Panc1 (cell line): Measurements from ENCODE around the gene DBR1. TPM values are rescaled to one million over a fixed set of nuclear protein-coding genes. Genes with fewer than 3 reads are reported as not detected.

Experiments used
- ATAC-seq: fragments of 200-7000 bp; cut with Tn5 transposase; 2 replicates; pipeline ENCODE4 v1.9.1; 2020; ENCODE audit warnings: mild to moderate bottlenecking, moderate library complexity
- BruUV-seq: library from RNA; stranded (reverse); fragments of 400-500 nt; replicated peaks from 2 replicates; lab custom pipeline; 2021; lab: Mats Ljungman, UMichigan
- CTCF ChIA-PET: fragments of 300-600 bp; sonication (Branson Sonifier 250); formaldehyde crosslinking; loops from one replicate; lab custom pipeline; 2022; ENCODE audit warnings: antibody characterized with exemption; lab: Charles Lee
- POLR2A ChIA-PET: fragments of 300-600 bp; sonication (Branson Sonifier 250); formaldehyde crosslinking; loops from one replicate; lab custom pipeline; 2022; ENCODE audit warnings: antibody characterized with exemption; lab: Charles Lee
- DNase-seq: peaks from one replicate; pipeline ENCODE4 v3.0.0-alpha.2; 2010; ENCODE audit warnings: low read depth, low spot score
- H3K27ac ChIP-seq: 2 replicates; pipeline ENCODE4 v1.5.1; 2011; ENCODE audit warnings: mild to moderate bottlenecking, low read length, inconsistent platforms
- H3K27me3 ChIP-seq: fragments of 200-500 bp; sonication (Bioruptor generic); 2 replicates; pipeline ENCODE4 v1.6.0; 2014; ENCODE audit warnings: low read length, inconsistent platforms; ENCODE audit not compliant: control insufficient read depth, insufficient read depth
- H3K36me3 ChIP-seq: fragments of 200-500 bp; sonication (Bioruptor generic); 2 replicates; pipeline ENCODE4 v1.5.1; 2014; ENCODE audit warnings: inconsistent platforms, mild to moderate bottlenecking, low read length, moderate library complexity; ENCODE audit not compliant: control insufficient read depth, insufficient read depth
- H3K4me1 ChIP-seq: 2 replicates; pipeline ENCODE4 v1.5.1; 2011; ENCODE audit warnings: inconsistent platforms, mild to moderate bottlenecking, low read length, moderate library complexity; ENCODE audit not compliant: control insufficient read depth, insufficient read depth
- H3K4me3 ChIP-seq, 2 experiments: 2 replicates each; pipeline ENCODE4 v1.5.1; 2011 to 2012; ENCODE audit warnings: low read depth in 2 of 2, low read length in 2 of 2, mild to moderate bottlenecking in 2 of 2, inconsistent platforms in 1 of 2, moderate library complexity in 1 of 2
- H3K9me3 ChIP-seq: fragments of 200-500 bp; sonication (Bioruptor generic); 2 replicates; pipeline ENCODE4 v1.5.1; 2014; ENCODE audit warnings: low read depth, mild to moderate bottlenecking, inconsistent platforms, low read length, moderate library complexity; ENCODE audit not compliant: control insufficient read depth, insufficient read depth
- CTCF ChIP-seq: fragments of 450-650 bp; IDR thresholded peaks from 2 replicates; pipeline ENCODE4 v1.5.1; 2017; ENCODE audit warnings: mild to moderate bottlenecking
- POLR2AphosphoS5 ChIP-seq: IDR thresholded peaks from 2 replicates; pipeline ENCODE4 v1.6.1; 2012; ENCODE audit warnings: mild to moderate bottlenecking, low read depth, low read length, moderate library complexity
- SIN3A ChIP-seq: IDR thresholded peaks from 2 replicates; pipeline ENCODE4 v1.6.1; 2012; ENCODE audit warnings: low read depth, mild to moderate bottlenecking, low read length, moderate library complexity, borderline replicate concordance; ENCODE audit not compliant: insufficient read depth
- TCF7L2 ChIP-seq: IDR thresholded peaks from 2 replicates; pipeline ENCODE4 v1.6.1; 2011; ENCODE audit warnings: mild to moderate bottlenecking, low read depth, low read length, inconsistent platforms
- in situ Hi-C: cut with HindIII; loops from 2 replicates; pipeline ENCODE4 v1.10.0; 2016; ENCODE audit warnings: low sequenced_read_pairs, low pct_unique_long_range_greater_than_20kb
- intact Hi-C: fragments of 100-400 bp; cut with micrococcal nuclease; formaldehyde crosslinking; loops from one replicate; pipeline ENCODE4 v1.10.0; 2022; ENCODE audit not compliant: unreplicated experiment
- total RNA-seq: library from RNA; stranded (reverse); gene quantifications from one replicate; pipeline ENCODE4 v1.2.1, GENCODE V29; 2021; ENCODE audit not compliant: unreplicated experiment
- TF ChIP-seq, protein P1 (sequence below), 2 experiments: IDR thresholded peaks; 2 replicates each; pipeline ENCODE4 v1.6.1; 2011 to 2012; ENCODE audit warnings: low read depth in 2 of 2, control low read depth in 1 of 2, low read length in 1 of 2, mild to moderate bottlenecking in 1 of 2, moderate library complexity in 1 of 2; ENCODE audit not compliant: insufficient read depth in 1 of 2

DBR1 gene
- total RNA-seq, 1 experiment from 2014 or later: 21.8 TPM

DNA sequence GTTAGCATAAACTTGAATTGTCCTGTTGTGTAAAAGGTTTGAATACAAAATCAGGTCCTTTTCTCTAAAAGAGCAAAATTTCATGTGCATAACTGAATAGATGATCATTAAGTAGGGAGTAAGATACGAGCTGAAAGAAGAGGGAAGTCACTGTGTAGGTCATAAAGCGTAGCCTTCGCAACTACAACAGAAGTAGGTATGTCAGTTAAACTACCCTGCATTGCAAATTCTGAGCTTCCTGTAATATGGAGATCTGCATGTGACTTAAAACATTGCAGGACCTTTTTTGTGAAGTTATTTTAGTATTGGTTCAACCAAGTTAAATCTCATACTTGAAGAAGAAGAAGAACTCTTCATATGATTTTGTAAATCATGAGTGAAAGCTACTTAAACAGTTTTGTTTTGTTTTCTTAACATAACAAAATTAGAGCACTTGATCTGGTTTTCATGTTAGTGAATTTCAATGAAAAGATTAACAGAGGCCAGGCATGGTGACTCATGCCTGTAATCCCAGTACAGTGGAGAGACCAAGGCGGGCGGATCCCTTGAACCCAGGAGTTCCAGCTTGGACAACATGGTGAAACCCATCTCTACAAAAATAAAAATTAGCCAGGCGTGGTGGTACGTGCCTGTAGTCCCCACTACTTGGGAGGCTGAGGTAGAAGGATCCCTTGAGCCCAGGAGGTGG lies 38.8 kb upstream of the DBR1 start:
- Histone ChIP-seq H3K4me3 (no peak overlapping the region), H3K9me3 (no peaks in the 10 kb centered on the region), H3K36me3 (peaks cover 4% of the 10 kb centered on the region; the same call in 1 of the 2 replicates), H3K4me1 (no peaks in the 10 kb centered on the region), H3K27ac (no peak overlapping the region), H3K27me3 (no peaks in the 10 kb centered on the region)
- TF ChIP-seq TCF7L2 (no peak), SIN3A (no peak), POLR2AphosphoS5 (no peak), CTCF (no peak)
- TF ChIP-seq, protein P1, sequence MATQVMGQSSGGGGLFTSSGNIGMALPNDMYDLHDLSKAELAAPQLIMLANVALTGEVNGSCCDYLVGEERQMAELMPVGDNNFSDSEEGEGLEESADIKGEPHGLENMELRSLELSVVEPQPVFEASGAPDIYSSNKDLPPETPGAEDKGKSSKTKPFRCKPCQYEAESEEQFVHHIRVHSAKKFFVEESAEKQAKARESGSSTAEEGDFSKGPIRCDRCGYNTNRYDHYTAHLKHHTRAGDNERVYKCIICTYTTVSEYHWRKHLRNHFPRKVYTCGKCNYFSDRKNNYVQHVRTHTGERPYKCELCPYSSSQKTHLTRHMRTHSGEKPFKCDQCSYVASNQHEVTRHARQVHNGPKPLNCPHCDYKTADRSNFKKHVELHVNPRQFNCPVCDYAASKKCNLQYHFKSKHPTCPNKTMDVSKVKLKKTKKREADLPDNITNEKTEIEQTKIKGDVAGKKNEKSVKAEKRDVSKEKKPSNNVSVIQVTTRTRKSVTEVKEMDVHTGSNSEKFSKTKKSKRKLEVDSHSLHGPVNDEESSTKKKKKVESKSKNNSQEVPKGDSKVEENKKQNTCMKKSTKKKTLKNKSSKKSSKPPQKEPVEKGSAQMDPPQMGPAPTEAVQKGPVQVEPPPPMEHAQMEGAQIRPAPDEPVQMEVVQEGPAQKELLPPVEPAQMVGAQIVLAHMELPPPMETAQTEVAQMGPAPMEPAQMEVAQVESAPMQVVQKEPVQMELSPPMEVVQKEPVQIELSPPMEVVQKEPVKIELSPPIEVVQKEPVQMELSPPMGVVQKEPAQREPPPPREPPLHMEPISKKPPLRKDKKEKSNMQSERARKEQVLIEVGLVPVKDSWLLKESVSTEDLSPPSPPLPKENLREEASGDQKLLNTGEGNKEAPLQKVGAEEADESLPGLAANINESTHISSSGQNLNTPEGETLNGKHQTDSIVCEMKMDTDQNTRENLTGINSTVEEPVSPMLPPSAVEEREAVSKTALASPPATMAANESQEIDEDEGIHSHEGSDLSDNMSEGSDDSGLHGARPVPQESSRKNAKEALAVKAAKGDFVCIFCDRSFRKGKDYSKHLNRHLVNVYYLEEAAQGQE (IDR thresholded peaks at IDR 0.05; ENCODE audit: insufficient read depth in 1 of 2, low read depth in 2 of 2, low read length in 1 of 2): no peak
- ChIA-PET CTCF (no interaction called here), POLR2A (interaction anchor here (0.6 kb wide), 1 partner anchor 56 kb away, joined by 15 read pairs; no protein-coding TSS in a partner anchor)
- no TSS peak for BruUV-seq
- DNase-seq (no peak), ATAC-seq (no peak)
- intact Hi-C loops (no loop called here), in situ Hi-C loops (no loop called here)

DNA sequence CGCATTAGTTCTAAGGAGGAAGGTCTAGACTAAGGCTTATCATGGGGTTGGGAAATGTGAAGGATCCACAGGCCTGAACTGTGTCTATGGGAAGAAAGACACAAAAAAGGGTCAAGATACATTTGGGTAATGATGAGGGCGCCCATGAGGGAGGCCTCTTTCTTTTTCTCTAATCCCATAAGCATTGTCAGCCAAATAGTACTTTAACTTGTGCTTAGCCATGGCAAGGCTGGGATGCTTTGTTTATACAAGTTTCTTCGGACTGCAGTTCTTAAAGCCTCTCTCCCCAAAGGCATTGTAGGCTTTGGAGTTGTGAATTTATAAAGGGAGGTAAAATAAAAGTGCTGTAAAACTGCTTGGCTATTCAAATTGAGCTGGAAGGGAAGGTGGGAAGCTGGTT lies 35.8 kb upstream of the DBR1 start:
- intact Hi-C loops: no loop called here
- ChIA-PET POLR2A (interaction anchor here (0.6 kb wide), 1 partner anchor 317 kb away, joined by 10 read pairs; no protein-coding TSS in a partner anchor), CTCF (interaction anchor here (0.5 kb wide), 1 partner anchor 208 kb away, joined by 4 read pairs; no protein-coding TSS in a partner anchor)
- Histone ChIP-seq H3K9me3 (no peaks in the 10 kb centered on the region), H3K27me3 (no peaks in the 10 kb centered on the region), H3K4me3 (no peak overlapping the region), H3K27ac (no peak overlapping the region), H3K4me1 (no peaks in the 10 kb centered on the region), H3K36me3 (peaks cover 4% of the 10 kb centered on the region; the same call in 1 of the 2 replicates)
- DNase-seq: no peak
- no peak for TF ChIP-seq TCF7L2
- TF ChIP-seq CTCF: no peak
- TF ChIP-seq SIN3A: no peak
- TF ChIP-seq, protein P1 (IDR thresholded peaks at IDR 0.05; ENCODE audit: insufficient read depth in 1 of 2, low read depth in 2 of 2, low read length in 1 of 2): no peak
- TF ChIP-seq POLR2AphosphoS5: no peak
- in situ Hi-C loops: no loop called here
- ATAC-seq: no peak
- no TSS peak for BruUV-seq
